Retinal pigment epithelial cell (primary cell): ENCODE measurements around the gene TBC1D5.
A peak's percentile ranks its signal among the peaks of the same experiment; 100 is the strongest.
"Not testable (repeated sequence)": the region's sequence is repeated elsewhere in the genome, so short reads cannot be mapped to it uniquely, and the experiment has no call there.

Experiments
- DNase-seq: peaks from one replicate; pipeline ENCODE4 v3.0.0-alpha.2; 2010; ENCODE audit warnings: low read depth
- H3K4me3 ChIP-seq: 2 replicates; pipeline ENCODE4 v1.5.1; 2011; ENCODE audit warnings: mild to moderate bottlenecking, low read length, control low read depth, moderate library complexity
- TF ChIP-seq, protein P1 (sequence below): conservative IDR thresholded peaks from 2 replicates; pipeline ENCODE4 v1.5.1; 2011; ENCODE audit warnings: low read depth, low read length, control low read depth, inconsistent platforms

Gene TBC1D5

GRCh38 chr3:17742102-17742879 is at the start of gene TBC1D5:
Gene TBC1D5 (minus strand): TSS chr3:17742631. CDS start chr3:17508570, 234,061 bp downstream.
- peak; percentile 90 for DNase-seq
- TF ChIP-seq, protein P1, sequence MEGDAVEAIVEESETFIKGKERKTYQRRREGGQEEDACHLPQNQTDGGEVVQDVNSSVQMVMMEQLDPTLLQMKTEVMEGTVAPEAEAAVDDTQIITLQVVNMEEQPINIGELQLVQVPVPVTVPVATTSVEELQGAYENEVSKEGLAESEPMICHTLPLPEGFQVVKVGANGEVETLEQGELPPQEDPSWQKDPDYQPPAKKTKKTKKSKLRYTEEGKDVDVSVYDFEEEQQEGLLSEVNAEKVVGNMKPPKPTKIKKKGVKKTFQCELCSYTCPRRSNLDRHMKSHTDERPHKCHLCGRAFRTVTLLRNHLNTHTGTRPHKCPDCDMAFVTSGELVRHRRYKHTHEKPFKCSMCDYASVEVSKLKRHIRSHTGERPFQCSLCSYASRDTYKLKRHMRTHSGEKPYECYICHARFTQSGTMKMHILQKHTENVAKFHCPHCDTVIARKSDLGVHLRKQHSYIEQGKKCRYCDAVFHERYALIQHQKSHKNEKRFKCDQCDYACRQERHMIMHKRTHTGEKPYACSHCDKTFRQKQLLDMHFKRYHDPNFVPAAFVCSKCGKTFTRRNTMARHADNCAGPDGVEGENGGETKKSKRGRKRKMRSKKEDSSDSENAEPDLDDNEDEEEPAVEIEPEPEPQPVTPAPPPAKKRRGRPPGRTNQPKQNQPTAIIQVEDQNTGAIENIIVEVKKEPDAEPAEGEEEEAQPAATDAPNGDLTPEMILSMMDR: no peak

GRCh38 chr3:17783426-17783825 is 41.0 kb upstream of the TBC1D5 start:
- TF ChIP-seq, protein P1: no peak
- H3K4me3 ChIP-seq: no peak overlapping the region
- DNase-seq: no peak

More at GRCh38 chr3:17742102-17742879, at the start of gene TBC1D5:
- peak within 1 kb of the TSS; percentile 72 for H3K4me3 ChIP-seq

DNA sequence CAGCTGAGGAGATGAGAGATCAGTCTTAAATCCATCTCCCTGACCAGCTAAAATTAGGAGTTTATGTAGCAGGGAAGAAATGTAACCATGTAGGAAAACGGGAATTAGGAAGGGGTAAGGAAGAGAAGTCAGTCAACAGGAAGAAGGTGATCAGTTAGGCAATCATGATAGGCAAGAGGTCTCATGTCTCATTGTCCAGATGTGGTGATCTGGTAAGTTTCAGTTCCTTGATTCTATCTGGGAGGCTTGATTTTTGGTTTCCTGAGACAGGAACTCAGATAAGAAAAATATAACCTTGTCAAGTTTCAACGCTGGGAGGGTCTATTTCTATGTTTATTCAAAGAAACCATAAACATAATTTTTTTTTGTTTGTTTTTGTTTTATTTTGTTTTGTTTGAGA is 40.3 kb upstream of the TBC1D5 start:
- no peak overlapping the region for H3K4me3 ChIP-seq
- DNase-seq: no peak
- TF ChIP-seq, protein P1: no peak

GRCh38 chr3:17780369-17780768 is 37.9 kb upstream of the TBC1D5 start:
- DNase-seq, H3K4me3 ChIP-seq: not testable (repeated sequence)

DNA sequence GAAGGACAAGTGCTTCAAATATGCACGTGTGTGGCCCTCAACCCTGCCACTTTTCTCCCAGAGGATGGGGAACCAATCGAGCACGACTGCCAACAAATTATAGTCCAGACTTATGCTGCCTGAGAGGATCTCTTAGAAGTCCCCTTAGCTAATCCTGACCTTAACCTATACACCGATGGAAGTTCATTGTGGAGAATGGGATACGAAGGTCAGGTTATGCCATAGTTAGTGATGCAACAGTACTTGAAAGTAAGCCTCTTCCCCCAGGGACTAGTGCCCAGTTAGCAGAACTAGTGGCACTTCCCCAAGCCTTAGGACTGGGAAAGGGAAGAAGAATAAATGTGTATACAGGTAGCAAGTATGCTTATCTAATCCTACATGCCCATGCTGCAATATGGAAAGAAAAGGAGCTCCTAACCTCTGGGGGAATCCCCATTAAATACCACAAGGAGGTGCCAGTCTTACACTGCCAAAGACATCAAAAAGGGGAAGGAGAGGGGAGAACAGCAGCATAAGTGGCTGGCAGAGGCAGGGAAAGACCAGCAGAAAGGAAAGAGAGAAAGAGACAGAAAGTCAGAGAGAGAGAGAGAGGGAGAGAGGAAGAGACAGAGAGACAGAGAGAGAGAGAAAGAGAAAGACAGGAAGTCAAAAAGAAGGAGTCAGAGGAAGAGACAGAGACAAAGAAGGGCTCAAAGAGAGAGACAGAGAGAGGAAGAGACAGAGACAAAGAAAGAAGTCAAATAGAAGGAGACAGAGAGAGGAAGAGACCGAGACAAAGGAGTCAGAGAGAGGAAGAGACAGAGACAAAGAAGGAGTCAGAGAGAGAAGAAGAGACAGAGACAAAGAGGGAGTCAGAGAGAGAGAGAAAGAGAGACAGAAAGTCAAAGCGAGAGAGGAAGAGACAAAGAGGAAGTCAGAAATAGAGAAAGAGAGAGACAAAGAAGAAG is 37.1 kb upstream of the TBC1D5 start:
- TF ChIP-seq, protein P1: peak; percentile 35
- DNase-seq, H3K4me3 ChIP-seq: not testable (repeated sequence)

- not testable (repeated sequence) for DNase-seq, H3K4me3 ChIP-seq
Observed at GRCh38 chr3:17777326-17777725, 34.9 kb upstream of the TBC1D5 start.

GRCh38 chr3:17775073-17775472 is 32.6 kb upstream of the TBC1D5 start:
- H3K4me3 ChIP-seq: no peak overlapping the region
- TF ChIP-seq, protein P1: no peak
- no peak for DNase-seq

DNA sequence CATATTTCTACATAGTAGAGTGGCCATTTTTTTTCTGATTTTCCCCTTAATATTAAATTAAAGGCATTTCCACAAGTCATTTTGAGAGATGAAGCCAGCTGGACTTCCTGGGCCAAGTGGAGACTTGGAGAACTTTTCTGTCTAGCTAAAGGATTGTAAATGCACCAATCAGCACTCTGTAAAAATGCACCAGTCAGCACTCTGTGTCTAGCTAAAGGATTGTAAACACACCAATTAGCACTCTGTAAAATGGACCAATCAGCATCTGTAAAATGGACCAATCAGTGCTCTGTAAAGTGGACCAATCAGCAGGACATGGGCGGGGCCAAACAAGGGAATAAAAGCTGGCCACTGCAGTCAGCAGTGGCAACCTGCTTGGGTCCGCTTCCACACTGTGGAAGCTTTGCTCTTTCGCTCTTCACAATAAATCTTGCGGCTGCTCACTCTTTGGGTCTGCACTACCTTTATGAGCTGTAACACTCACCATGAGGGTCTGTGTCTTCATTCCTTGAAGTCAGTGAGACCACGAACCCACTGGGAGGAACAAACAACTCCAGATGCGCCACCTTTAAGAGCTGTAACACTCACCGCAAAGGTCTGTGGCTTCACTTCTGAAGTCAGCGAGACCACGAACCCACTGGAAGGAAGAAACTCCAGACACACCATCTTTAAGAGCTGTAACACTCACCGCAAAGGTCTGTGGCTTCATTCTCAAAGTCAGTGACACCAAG is 31.9 kb upstream of the TBC1D5 start:
- H3K4me3 ChIP-seq, DNase-seq: not testable (repeated sequence)
